Measurements from ENCODE around the gene AIMP2. TPM values are rescaled to one million over a fixed set of nuclear protein-coding genes. Genes with fewer than 3 reads are reported as not detected.

The AIMP2 gene
- total RNA-seq, 4 donors from 2014 or later: 39.9 to 72.3 (median 53.4) TPM

DNA sequence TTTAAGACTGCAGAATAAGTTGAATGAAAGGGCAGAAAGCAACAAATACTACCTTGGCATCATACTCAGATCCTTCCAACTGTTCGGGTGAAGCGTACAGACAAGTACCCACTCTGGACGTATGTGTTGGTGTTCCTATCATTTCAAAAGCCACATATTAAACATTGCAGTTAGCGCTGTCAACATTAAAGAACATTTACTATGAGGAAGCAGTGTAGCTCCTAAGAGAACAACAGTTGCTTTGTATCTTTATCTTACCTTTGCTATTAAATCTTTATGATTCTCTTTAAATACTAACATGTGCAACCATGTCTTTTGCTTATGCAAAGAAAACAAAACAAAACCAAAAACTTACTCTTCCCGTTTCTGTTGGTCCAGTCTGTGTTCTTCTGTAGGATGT is 19.5 kb downstream of the AIMP2 start:
- 93 to 94% methylated on average over 5 of the region's 5 CpGs for WGBS, 2 donors
- Histone ChIP-seq H3K4me3 (replicated peaks in 1 of 3) (no peak overlapping the region), H3K9me3 (no peaks in the 10 kb centered on the region), H3K4me1 (peaks cover 5 to 8% of the 10 kb centered on the region in 2 donors), H3K27me3 (no peaks in the 10 kb centered on the region), H3K27ac (no peak overlapping the region), H3K36me3 (peaks cover 33 to 34% of the 10 kb centered on the region in 2 donors)
- TF ChIP-seq, protein P1, sequence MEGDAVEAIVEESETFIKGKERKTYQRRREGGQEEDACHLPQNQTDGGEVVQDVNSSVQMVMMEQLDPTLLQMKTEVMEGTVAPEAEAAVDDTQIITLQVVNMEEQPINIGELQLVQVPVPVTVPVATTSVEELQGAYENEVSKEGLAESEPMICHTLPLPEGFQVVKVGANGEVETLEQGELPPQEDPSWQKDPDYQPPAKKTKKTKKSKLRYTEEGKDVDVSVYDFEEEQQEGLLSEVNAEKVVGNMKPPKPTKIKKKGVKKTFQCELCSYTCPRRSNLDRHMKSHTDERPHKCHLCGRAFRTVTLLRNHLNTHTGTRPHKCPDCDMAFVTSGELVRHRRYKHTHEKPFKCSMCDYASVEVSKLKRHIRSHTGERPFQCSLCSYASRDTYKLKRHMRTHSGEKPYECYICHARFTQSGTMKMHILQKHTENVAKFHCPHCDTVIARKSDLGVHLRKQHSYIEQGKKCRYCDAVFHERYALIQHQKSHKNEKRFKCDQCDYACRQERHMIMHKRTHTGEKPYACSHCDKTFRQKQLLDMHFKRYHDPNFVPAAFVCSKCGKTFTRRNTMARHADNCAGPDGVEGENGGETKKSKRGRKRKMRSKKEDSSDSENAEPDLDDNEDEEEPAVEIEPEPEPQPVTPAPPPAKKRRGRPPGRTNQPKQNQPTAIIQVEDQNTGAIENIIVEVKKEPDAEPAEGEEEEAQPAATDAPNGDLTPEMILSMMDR (IDR thresholded peaks at IDR 0.05): no peak
- TF ChIP-seq POLR2A (IDR thresholded peaks at IDR 0.05): no peak
- no peak for DNase-seq
- intact Hi-C loops (cut with DNase I): no loop called here

DNA sequence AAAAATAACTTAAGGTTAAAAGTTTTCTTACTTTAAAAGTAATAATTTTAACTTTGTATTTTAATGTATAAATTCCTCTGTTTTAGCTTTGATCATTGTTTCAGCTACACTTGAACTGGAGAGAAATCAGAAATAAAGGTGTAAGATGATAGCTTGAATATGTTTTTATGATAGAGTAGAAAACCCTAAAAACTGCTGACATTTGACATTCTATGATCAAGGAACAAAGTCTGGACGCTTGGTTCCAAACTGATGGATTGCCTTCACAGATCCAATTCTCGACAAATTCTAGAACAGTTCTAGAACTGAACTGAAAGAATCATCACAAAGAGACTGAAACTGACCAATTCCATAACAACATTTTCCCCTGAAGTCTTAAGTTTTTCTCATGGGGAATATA is 21.9 kb downstream of the AIMP2 start, which contains the start of gene ANKRD61:
ANKRD61 (plus strand) TSS at position 389 of the 400 bp plus-strand sequence; CDS start at position 389, 0 bp downstream.
- no peak within 1 kb of the TSS for H3K4me3 ChIP-seq (replicated peaks in 1 of 3)
- TF ChIP-seq, protein P1 (IDR thresholded peaks at IDR 0.05): no peak
- TF ChIP-seq POLR2A (IDR thresholded peaks at IDR 0.05): no peak
- H3K36me3 ChIP-seq: peaks cover 30 to 34% of the 10 kb centered on the region in 2 donors
- no peaks in the 10 kb centered on the region for H3K9me3 ChIP-seq
- intact Hi-C loops (cut with DNase I): no loop called here
- peak within 1 kb of the TSS in 1 of 3 donors; percentile 62 for H3K27ac ChIP-seq
- H3K27me3 ChIP-seq: no peaks in the 10 kb centered on the region
- 93 to 95% methylated on average over 2 of the region's 2 CpGs for WGBS, 2 donors
- H3K4me1 ChIP-seq: peaks cover 5 to 8% of the 10 kb centered on the region in 2 donors
- DNase-seq: no peak

DNA sequence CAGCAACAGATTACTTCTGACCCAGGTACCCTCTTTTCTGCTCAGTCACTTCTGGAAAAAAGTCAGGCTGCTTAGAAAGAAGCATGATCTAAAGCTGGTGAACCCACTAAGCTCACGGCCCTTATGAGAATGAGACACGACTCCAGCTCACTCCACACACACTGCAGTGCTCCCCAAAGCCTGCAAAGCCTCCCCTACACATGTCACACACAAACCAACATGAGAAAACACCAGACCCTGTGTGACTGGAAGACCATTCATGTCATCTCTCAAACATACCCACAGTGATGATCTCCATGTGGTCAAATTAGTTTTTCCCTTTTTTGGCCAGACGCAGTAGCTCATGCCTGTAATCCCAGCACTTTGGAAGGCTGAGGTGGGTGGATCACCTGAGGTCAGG is 22.5 kb downstream of the AIMP2 start:
- DNase-seq: no peak
- Histone ChIP-seq H3K4me1 (peaks cover 5 to 7% of the 10 kb centered on the region in 2 donors), H3K36me3 (peaks cover 29% of the 10 kb centered on the region in 2 donors), H3K27me3 (no peaks in the 10 kb centered on the region), H3K27ac (no peak overlapping the region), H3K4me3 (replicated peaks in 1 of 3) (no peak overlapping the region), H3K9me3 (no peaks in the 10 kb centered on the region)
- WGBS, 2 donors: 97 to 100% methylated on average over 3 of the region's 3 CpGs
- intact Hi-C loops (cut with DNase I): no loop called here
- TF ChIP-seq, protein P1 (IDR thresholded peaks at IDR 0.05): no peak
- no peak for TF ChIP-seq POLR2A (IDR thresholded peaks at IDR 0.05)

DNA sequence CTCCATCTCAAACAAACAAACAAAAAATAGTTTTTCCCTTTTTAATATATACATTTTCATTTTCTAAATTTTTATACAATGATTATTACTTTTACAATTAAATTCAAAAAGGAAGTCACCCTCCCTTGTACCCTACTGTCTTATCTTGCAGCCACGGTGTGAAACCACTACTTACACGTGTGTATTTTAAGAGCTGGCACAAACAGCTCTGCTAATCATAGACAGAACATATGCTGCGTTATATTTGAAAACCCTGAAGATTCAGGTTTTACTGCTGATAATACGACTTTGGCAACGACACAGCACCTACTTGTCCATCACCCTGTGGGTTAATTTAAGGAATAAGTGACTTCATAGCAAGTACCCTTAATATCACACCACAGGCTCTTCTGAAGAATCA is 23.1 kb downstream of the AIMP2 start:
- no peak for TF ChIP-seq POLR2A (IDR thresholded peaks at IDR 0.05)
- TF ChIP-seq, protein P1 (IDR thresholded peaks at IDR 0.05): no peak
- intact Hi-C loops (cut with DNase I): no loop called here
- Histone ChIP-seq H3K9me3 (no peaks in the 10 kb centered on the region), H3K4me3 (replicated peaks in 1 of 3) (no peak overlapping the region), H3K27me3 (no peaks in the 10 kb centered on the region), H3K4me1 (peaks cover 5% of the 10 kb centered on the region in 2 donors), H3K36me3 (peaks cover 31 to 35% of the 10 kb centered on the region in 2 donors), H3K27ac (peak overlapping the region in 1 of 3 donors; percentile 62)
- no peak for DNase-seq
- 84 to 89% methylated on average over 5 of the region's 5 CpGs for WGBS, 2 donors

DNA sequence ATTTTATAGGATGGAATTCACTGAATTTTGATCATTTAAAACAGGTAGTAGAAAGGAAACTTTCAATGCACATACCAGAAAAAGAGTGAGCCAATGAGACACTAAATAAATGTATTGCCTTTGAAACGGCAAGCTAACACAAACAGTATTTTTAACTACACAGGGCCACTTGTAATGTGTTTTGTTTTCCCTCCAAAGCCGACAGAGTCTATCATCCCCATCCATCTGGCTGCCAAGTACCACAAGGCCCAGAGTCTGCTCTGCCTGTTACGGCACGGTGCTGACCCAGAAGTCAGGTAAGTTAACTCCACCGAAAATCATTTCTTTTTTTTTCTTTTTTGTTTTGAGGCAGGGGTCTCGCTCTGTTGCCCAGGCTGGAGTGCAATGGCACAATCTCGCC is 23.6 kb downstream of the AIMP2 start:
- TF ChIP-seq, protein P1 (IDR thresholded peaks at IDR 0.05): no peak
- TF ChIP-seq POLR2A (IDR thresholded peaks at IDR 0.05): no peak
- Histone ChIP-seq H3K4me1 (peaks cover 5% of the 10 kb centered on the region in 2 donors), H3K36me3 (peaks cover 33 to 36% of the 10 kb centered on the region in 2 donors), H3K4me3 (replicated peaks in 1 of 3) (no peak overlapping the region), H3K27ac (peak overlapping the region in 2 of 3 donors; percentile 20 to 62), H3K9me3 (no peaks in the 10 kb centered on the region), H3K27me3 (no peaks in the 10 kb centered on the region)
- intact Hi-C loops (cut with DNase I): no loop called here
- DNase-seq: no peak
- 62 to 69% methylated on average over 7 of the region's 7 CpGs for WGBS, 2 donors

All from thyroid gland (tissue), 4 donors.